GM18505 (cell line): ENCODE data around the gene PRIM2.
"Not testable (repeated sequence)": the region's sequence is repeated elsewhere in the genome, so short reads cannot be mapped to it uniquely, and the experiment has no call there.

Experiments
- ATAC-seq: cut with Tn5 transposase; IDR thresholded peaks from one replicate; pipeline ENCODE4 v1.9.1; 2021; ENCODE audit not compliant: unreplicated experiment

The PRIM2 gene

DNA sequence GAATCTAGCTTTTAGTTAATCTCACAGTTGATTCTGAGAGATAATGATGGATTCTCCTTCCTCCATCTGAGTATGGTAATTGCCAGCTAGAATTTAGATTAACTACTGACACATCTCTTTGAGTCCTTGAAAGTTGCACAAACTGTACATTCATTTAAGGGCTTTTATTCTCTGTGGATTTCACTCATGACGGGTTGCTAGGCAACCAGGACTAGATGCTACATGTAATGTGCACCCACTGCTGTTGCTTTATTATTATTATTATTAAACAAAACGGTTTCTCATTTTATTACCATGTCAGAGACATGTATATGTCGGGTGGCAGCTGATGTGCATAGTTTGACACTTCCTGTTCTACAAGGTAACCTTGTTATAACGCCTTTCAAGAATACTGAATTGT, 193.0 kb downstream of the PRIM2 start:
- not testable (repeated sequence) for ATAC-seq

DNA sequence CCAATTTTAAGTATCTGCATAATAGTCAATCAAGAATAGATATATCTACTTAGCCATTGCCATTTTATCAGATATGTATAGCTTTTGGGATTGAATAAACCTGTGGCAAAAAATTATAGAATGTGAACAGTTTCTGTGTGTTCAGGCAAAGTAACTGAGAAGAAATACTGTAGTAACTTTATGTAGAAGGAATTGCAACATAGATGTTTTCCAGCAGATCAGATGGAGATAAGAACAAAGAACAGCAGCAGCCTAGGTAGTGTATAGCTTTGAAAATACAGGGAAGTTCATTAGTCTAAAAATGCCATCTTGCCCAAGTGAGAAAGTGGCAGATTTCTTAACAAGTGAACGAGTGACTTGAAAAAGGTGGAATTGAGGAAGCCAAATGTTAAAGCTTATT, 197.7 kb downstream of the PRIM2 start:
- ATAC-seq: not testable (repeated sequence)

DNA sequence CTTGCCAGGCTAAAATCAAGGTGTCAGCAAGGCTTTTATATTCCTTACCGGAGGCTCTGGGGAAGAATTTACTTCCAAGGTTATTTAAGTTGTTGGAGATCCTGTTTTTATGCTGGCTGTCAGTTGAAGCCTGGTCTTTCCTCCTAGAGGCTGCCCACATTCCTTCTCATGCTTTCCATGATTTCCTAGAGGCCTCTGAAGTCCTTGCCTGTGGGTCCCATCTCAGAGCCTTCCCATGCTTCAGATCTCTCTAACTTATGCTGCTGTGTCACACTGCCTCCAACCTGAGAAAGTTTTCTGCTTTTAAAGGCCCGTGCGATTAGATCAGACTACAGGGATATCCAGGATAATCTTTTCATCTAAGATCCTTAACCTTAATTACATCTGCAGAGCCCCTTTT, 198.4 kb downstream of the PRIM2 start:
- not testable (repeated sequence) for ATAC-seq

DNA sequence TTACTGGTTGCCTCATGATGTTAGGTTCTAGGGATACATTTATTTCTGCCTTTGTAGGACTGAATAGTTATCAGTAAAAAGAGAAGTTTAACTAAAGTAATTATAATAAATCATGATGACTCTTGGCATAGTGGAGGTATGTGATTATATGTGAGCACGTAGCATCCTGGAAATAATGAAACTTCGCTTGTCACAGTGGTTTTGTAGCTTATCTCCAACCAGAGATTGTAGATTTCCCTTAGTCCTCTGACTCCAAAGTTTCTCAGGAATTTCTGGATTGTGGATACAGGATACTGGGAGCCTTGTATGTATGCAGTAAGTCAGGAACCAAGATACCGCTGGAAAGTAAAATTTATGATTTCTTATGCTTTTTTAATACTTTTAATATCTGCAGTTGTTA, 199.3 kb downstream of the PRIM2 start:
- not testable (repeated sequence) for ATAC-seq

DNA sequence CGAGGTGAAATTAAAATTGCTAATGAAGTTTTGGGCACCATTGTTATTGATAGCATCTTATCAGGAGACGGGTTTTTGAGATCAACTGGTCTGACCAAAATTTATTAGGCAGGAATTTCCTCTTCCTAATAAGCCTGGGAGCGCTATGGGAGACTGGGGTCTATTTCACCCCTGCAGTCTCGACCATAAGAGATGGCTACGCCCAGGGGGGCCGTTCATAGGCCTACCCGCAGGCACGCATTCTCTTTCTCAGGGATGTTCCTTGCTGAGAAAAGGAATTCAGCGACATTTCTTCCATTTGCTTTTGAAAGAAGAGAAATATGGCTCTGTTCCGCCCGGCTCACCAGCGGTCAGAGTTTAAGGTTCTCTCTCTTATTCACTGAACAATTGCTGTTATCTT, 201.8 kb downstream of the PRIM2 start:
- not testable (repeated sequence) for ATAC-seq

DNA sequence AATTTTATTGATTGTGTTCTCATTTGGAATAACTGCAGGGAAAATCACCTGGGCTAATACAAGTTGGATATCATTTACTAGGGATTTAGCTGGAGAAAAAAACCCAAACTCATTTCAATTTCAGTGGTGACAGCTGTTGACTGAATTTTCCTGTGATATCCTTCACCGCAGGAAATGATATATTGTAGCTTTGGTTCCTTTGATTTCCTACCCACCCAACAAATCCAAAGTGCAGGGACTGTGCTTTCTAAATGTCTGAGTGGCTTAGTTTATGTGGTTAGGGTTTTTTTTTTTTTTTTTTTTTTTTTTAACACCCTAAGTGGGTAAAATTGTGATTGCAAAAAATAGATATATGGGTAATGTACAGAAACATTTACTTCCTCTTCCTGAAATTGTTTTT, 203.7 kb downstream of the PRIM2 start:
- ATAC-seq: not testable (repeated sequence)

DNA sequence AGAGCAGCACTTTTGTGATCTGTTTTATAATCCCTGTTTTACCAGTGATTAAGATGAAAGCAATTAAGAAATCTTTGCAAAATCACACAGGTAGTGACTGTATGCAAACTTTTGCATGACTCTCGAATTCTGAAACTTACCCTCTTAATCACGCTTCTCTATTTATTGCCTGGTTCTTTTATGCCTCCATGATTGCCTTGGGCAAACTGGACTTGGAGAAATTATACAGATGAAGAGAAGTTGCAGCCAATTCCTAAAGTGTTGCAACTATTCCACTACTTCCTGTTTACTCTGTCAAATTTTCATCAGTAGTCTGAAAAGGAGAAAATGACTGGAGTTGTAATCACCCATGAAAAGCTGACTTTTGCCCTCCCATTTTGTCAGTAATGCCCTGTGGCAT, 205.8 kb downstream of the PRIM2 start:
- not testable (repeated sequence) for ATAC-seq

DNA sequence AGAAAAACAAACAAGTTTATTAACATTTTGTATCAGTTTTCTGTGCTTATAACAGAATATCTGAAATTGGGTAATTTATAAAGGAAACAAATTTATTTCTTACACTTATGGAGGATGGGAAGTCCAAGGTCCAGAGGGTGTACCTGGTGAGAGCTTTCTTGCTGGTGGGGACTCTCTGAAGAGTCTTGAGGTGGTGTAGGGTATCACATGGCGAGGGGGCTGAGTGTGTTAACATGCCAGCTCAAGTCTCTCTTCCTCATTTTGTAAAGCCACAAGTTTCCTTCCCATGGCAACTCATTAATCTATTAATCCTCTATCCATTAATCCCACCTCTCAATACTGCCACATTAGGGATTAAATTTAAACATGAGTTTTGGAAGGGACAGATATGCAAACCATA, 212.3 kb downstream of the PRIM2 start:
- not testable (repeated sequence) for ATAC-seq

DNA sequence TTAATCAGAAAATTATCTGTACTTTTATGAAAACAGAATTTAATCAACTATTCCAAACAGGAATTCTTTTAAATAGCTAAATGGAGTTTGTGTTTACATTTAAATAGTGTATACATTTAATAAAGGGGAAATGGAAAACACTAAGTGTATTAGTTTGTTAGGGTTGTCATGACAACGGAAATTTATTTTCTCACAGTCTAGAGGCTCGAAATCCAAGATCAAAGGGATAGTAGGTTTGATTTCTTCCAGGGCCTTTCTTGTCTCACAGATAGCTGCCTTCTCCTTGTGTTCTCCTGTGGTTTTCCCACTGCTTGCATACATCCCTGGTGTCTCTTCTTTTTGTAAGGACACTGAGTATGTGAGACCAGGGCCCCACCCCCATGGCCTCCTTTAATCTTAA, 215.2 kb downstream of the PRIM2 start:
- ATAC-seq: not testable (repeated sequence)

DNA sequence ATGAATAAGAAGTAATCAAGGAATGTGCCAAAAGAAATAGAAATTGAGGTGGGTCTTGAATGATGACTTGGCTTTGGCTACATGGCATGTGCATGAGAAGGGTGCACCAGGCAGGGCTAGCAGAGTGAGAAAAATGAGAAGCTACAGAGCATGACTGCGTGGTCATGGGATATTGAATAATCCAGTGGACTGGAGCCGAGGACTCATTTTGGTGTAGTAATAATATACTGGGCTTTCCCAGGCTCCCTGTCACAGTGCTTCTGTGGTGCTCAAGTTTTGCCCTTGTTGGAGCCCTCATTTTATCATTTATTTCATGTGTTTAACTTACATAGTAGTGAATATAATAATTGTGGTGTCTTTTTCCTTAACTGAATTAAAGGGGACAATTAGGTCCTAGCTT, 217.7 kb downstream of the PRIM2 start:
- not testable (repeated sequence) for ATAC-seq

DNA sequence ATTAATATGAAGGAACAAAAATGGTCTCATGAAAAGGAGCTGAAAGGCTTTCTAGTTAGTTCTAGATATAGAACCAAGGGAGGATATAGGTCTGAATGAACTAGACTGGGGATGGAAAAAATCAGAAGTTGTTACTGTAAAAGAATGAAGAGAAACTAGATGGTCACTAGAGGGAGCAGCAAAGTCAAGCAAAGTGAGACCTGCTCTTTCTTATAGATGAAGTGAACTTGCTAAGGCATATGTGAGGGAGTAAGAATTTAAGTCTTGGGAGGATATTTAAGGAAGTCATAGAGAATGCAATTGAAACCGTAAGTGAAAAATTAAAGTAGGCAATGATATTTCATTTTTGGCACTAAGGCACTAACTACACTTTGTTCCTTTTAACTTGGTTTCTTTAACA, 218.6 kb downstream of the PRIM2 start:
- peak; percentile 69 for ATAC-seq

DNA sequence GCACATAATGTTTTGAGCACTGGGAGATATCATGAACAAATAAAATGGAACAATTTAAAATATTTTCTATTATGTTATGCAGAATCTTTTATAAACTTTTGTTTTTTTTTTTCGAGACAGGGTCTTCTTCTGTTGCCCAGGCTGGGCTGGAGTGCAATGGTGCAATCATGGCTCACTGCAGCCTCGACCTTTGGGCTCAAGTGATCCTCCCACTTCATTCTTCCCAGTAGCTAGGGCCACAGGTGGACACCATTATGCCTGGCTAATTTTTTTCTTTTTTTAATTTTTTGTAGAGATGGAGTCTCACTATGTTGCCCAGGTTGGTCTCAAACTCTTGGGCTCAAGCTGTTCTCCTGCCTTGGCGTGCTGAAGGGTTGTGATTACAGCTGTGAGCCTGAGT, 220.5 kb downstream of the PRIM2 start:
- ATAC-seq: not testable (repeated sequence)

DNA sequence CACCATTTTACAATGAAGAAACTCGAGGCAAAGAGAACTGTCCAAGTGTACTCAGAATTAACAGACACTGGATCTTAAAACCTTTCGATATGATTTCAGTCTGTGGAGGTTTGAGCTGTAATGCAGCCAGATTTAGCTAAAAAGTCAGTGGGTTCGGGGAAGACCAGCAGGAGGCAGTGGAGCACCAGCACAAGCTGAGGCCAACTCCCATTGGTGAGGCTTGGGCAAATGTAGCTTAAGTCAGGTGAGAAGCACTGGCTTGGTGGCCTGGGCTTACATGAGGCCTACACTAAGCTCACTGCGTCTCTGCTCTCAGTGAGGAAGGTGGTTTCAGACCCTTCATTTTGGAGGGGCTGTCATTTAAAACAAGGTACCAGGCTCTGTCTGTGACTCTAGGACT, 234.5 kb downstream of the PRIM2 start:
- not testable (repeated sequence) for ATAC-seq

DNA sequence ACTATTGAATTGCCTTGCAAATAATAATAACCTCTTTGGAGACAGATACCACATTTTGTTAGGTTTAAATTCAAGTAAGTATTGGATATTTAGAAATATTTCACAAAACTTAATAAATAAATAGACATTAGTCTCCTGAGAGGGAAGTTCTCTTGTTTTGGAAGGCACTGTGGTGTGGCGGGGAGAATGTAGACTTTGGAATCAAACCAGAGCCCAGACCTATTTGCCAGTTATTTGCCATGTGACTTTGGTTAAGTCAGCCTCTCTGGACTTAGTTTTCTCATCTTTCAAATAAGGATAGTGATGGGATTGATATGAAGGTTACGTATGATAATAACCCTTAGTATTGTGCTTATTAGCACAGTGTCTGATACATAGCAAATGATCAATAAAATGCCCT, 240.4 kb downstream of the PRIM2 start:
- ATAC-seq: not testable (repeated sequence)

DNA sequence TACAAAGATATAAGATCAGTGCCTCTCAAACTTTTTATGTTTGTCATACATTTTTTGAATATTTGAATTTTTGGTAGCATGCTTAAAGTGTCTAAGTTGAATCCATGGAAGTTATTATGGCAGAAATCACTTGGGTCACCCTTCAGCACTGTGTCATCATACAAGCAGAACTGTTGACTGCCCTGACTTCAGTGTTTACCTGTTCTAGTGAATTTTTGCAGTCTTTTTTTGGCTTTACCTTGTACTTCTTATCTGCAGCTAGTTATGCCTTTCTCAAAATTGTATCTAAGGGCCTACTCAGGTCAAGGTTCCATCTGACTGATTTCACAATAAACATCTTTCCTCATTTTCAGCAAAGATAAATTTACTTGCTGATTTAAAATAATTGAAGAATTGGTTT, 241.7 kb downstream of the PRIM2 start:
- not testable (repeated sequence) for ATAC-seq

DNA sequence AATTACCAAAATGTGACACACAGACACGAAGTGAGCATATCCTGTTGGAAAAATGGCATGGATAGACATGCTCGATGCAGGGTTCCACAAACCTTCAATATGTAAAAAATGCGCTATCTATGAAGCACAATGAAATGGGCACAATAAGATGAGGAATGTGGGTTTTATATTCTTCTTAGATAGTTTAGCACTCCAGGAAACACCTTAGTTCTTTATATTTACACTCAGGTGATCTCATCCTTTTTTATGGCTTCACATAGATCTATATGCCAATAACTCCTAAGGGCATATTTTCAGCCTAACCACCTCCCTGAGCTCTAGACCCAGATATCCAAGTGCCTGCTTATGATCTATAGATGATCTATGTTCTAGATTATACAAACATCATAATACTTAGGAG, 244.8 kb downstream of the PRIM2 start:
- not testable (repeated sequence) for ATAC-seq

DNA sequence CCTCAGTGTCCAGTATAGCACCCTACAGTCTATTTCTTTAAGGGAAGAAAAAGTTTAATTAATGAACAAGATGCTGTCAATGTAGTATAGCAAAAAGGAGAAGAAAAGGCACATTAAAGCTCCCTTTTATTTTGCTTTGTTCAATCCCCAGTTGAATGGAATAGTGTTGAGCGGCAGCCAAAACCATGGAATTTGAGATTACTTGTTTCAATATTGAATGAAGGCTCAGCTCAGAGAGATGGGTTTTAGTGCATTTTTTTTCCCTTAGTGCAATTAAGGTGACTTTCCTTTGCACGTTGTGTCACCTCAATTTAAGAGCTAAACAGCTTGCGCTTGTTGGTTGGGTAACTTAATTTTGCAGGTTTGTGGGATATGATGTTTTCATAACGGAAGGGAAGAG, 254.7 kb downstream of the PRIM2 start:
- ATAC-seq: not testable (repeated sequence)

DNA sequence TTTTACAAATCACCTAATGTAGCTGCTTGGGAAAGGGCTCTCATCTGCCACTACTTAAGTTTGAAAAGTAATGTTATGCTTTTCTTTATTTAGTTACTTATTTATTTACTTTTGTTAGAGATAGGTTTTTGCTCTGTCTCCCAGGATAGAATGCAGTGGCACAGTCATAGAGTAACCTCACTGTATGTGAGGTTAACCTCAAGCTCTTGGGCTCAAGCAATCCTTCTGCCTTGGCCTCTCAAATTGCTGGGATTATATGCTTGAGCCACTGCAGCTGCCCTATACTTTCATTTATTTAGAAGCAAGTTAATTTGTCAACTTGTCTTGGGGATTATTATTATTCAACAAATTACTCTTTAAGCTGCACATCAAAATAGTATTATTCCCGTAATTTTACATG, 255.4 kb downstream of the PRIM2 start:
- ATAC-seq: not testable (repeated sequence)

DNA sequence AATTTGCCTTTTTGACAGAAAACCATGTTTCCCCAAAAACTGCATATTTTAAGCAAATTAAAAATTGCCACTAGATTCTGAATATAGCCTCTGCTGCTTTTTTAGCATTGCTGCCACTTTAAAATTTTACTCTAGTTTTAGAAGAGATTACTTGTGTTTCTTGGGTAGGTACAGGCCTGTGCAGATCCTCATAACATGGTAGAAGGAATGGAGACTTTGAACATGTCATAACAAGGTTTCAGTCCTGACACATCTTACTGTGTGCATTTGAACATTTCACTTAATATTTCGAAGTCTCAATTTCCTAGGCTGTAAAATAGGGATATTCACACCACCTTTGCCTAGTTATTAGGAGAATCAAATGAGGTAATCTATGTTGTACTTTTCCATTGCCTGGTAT, 259.6 kb downstream of the PRIM2 start:
- not testable (repeated sequence) for ATAC-seq

DNA sequence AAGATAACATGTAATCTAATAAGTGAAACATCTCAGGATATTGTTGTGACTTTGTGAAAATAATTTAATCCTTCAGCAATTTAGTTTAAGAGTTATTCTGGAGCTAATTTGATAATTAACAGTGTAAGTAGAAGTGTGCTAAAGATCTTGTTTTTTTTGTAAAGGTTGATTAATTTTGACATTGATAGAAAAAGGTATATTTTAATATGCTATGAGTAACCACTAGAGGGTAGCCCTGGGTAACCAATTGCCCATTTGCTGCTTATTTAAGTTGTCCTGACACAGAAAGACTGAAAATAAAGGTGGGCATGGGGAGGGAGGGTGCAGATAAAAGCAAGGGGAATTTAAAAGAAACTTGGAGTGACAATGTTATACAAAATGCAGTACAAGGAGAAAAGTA, 262.1 kb downstream of the PRIM2 start:
- ATAC-seq: peak; percentile 61

DNA sequence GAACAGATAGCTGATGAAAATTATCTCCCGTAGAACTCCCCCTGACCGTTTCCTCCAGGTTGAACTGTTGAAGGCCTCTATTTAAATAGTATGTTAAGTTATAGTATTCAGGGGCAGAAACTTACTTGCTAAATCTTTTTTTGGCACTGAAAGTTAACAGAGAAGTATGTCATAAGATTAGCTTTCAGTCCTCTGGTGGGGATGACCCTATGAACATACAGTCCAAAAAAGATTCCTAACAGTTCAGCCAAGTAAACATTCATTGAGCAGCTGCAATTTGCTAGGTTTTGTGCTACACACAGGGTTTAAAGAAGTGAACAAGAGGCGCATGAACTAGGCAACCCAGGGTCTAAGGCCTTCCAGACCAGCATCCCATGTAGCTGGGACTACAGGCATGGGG, 264.2 kb downstream of the PRIM2 start:
- ATAC-seq: not testable (repeated sequence)

DNA sequence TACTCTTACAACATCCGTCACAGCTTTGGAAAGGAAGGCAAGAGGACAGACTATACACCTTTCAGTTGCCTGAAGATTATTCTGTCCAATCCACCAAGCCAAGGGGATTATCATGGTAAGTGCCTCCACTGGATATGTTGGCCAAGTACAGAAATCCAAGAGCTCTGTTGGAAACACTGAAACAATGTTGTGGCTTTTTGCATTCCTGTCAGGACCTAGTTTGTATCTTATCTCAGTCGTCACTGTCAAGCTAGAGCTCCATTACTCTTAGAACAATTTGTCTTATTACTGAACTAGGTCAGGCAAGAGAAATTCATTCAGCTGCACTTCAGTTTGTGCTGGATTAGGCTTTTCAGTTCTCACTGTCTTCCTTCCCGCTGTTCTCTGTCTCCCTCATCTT, 283.7 kb downstream of the PRIM2 start:
- ATAC-seq: not testable (repeated sequence)

DNA sequence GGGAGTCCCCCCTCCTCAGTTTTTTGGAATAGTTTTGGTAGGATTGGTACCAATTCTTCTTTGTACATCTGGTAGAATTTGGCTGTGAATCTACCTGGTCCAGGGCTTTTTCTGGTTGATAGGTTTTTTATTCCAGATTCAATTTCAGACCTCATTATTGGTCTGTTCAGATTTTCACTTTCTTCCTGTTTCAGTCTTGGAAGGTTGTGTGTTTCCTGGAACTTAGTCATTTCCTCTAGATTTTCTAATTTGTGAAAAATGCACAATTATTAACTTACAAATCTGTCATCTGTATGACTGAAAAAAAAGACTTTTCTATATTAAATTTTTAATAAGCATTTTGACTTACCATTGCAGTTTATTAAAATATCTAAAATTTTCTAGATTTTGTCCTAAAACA, 287.9 kb downstream of the PRIM2 start:
- ATAC-seq: not testable (repeated sequence)
